NCI-H2171 (cell line): ENCODE data around the gene CEBPZ.
"Not testable (repeated sequence)": the region's sequence is repeated elsewhere in the genome, so short reads cannot be mapped to it uniquely, and the experiment has no call there.

Experiments used
- DNase-seq: peaks from one replicate; lab custom pipeline; 2025; lab: John Stamatoyannopoulos, UW

Gene CEBPZ, protein sequence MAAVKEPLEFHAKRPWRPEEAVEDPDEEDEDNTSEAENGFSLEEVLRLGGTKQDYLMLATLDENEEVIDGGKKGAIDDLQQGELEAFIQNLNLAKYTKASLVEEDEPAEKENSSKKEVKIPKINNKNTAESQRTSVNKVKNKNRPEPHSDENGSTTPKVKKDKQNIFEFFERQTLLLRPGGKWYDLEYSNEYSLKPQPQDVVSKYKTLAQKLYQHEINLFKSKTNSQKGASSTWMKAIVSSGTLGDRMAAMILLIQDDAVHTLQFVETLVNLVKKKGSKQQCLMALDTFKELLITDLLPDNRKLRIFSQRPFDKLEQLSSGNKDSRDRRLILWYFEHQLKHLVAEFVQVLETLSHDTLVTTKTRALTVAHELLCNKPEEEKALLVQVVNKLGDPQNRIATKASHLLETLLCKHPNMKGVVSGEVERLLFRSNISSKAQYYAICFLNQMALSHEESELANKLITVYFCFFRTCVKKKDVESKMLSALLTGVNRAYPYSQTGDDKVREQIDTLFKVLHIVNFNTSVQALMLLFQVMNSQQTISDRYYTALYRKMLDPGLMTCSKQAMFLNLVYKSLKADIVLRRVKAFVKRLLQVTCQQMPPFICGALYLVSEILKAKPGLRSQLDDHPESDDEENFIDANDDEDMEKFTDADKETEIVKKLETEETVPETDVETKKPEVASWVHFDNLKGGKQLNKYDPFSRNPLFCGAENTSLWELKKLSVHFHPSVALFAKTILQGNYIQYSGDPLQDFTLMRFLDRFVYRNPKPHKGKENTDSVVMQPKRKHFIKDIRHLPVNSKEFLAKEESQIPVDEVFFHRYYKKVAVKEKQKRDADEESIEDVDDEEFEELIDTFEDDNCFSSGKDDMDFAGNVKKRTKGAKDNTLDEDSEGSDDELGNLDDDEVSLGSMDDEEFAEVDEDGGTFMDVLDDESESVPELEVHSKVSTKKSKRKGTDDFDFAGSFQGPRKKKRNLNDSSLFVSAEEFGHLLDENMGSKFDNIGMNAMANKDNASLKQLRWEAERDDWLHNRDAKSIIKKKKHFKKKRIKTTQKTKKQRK

DNA sequence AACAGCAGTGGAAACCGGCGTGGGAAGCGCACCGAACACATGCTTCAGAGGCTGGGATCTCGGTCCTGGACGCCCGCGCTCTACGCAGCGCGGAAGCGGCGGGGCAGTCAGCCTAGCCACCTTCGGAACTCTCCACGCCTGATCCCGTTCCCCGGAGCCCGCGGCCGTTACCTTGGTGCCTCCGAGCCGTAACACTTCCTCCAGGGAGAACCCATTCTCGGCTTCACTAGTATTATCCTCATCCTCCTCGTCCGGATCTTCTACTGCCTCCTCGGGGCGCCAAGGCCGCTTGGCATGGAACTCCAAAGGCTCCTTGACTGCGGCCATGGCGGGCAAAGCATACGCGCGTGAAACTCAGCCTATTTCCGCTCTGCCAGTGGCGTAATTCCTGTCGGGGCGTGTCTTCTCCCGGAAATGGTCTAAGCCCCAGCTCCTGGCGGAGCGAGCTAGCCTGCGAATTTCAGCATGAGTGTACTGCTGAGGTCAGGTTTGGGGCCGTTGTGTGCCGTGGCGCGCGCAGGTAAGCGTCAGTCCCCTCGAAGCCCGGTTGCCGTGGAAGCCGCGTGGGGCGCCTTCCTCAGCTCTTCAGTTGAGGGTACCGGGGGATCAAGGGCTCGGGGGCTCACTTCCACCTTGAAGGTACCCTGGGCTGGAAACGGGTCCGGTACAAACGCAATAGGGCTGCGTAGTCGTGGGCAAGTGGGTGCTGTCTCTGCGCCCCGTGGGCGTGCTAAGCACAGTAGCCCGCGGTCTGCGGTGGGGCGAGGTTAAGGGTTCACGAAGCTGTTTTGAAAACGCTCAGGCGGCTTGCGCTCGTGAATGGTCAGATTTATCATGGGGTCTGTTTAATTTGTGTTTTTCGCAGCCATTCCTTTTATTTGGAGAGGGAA lies at the start of gene CEBPZ, which contains the start of gene NDUFAF7:
CEBPZ (minus strand) TSS at position 356 of the 890 bp plus-strand sequence; CDS start at position 327, 29 bp downstream.
NDUFAF7 (plus strand) TSS at position 418 of the 890 bp plus-strand sequence; CDS start at position 466, 48 bp downstream.
- DNase-seq, result peak; percentile 77

GRCh38 chr2:37276291-37276690 lies 44.9 kb upstream of the CEBPZ start:
- DNase-seq, result no peak

- no peak for DNase-seq
Observed at GRCh38 chr2:37274359-37274965, 43.1 kb upstream of the CEBPZ start.

DNA sequence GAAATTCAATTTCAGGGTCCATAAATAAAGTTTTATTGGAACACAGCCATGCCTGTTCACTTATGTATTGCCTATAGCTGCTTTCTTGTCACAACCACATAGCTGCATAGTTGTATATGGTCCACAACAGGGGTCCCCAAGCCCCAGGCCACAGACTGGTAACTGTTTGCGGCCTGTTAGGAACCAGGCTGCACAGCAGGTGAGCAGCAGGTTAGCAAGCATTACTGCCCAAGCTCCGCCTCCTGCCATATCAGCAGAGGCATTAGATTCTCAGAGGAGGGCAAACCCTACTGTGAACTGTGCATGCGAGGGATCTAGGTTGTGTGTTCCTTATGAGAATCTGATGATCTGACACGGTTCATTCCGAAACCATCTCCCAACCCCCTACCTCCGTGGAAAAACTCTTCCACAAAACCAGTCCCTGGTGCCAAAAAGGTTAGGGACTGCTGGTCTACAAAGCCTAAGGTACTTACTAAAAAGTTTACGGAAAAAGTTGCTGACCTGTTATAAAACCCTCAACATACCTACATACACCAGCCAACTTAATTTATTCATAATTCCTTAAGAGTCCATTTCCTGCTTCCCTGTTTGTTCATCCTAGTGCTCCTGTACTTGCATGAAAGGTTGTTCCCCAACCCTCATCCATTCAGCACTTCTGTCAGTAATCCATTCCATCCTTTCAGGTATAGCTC lies 40.1 kb upstream of the CEBPZ start:
- DNase-seq, result no peak

DNA sequence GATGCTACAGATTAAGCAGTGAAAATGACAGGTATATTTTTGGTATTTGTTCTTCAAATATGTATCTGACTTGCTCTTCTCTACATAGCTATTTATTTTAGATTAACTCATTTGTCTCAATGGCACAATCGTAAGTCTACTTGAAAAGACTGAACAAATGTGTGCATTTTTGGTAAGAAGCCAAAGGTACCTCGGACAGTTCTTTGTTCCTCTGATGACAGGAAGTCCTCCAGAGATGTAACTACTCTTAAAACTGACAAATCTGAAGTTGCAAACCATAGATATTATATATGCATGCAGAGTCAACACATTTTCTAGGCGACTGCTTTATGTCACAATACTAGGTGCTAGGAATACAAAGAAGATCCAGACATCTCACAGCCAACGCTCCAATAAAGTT lies 36.7 kb upstream of the CEBPZ start:
- no peak for DNase-seq

DNA sequence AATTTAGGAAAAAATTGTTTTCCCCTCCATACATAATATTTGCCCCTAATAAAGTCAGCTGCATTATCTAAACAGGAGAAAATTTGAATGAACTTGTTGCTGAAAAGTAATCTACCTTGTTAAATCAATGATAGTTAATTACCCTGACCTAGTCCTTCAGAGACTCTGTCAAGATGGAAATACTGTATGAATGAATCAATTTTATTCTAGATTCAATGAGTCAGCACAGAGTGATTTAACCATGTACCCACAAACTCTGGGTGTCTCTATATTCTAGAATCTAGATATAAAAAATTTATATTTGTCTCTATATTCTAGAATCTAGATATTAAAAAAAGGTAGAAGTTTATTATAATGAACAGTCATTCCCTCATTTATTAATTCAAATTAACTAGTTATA lies 36.3 kb upstream of the CEBPZ start:
- DNase-seq, result no peak

DNA sequence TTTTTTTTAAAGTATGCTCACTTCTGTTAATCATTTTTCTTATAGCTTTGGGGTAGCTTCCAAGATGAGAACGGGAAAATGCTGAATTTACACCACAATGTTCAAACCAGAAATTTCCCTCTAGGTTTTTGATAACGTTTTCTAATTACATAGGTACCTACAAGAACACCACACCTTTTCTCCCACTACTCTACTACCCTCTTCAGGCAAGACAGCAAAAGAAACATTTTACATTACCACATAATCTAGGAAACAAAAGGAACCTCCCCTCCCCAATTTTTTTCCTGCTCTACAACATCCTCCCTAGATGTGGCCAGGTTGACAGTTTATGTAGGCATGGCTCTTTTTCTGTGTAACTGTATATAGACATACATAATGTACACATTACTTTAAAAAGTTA lies 32.4 kb upstream of the CEBPZ start:
- no peak for DNase-seq

- DNase-seq, result no peak
Observed at GRCh38 chr2:37262522-37262921, 31.1 kb upstream of the CEBPZ start.

DNA sequence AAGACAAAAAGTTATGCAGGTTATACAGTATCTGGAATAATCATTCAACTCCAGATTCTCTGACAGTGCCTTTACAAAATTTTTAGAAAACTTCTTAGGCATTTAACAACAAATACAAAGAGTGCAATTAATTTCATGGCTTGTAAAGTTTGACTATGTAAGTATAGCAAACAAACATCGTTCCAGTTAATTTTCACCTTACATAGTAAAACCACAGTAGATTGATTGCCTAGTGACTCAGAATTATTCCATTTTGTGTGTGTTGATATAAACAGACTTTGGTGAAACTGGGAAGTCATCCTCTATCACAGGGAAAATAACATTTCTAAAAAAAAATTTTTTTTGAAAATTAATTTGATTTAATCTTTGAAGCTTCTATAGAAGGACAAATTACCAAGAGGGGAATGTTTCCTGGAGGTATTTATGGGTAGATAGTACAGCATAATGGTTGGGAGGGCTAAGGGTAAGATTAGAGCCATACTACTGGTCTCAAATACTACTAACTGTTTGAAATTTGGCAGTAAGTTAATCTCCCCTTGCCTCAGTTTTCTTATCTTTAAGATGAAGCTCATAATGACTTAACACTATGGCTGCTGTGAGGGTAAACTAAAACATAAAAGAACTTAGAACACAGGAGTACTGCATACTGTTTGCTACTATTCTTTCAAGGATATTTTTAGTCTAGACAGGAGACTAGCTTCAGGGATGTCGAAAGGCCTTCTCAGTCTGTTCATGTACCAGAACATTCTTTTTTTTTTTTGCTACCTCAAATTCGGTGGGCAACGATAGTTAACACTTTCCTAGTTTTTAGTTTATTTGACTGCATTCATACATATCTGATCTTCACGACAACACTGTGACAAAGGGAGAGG lies 19.7 kb upstream of the CEBPZ start:
- DNase-seq, result no peak

- DNase-seq, result no peak
Observed at GRCh38 chr2:37246205-37246604, 14.8 kb upstream of the CEBPZ start.

- DNase-seq, result no peak
Observed at GRCh38 chr2:37244755-37245154, 13.4 kb upstream of the CEBPZ start.

- DNase-seq, result no peak
Observed at GRCh38 chr2:37244017-37244416, 12.6 kb upstream of the CEBPZ start.

DNA sequence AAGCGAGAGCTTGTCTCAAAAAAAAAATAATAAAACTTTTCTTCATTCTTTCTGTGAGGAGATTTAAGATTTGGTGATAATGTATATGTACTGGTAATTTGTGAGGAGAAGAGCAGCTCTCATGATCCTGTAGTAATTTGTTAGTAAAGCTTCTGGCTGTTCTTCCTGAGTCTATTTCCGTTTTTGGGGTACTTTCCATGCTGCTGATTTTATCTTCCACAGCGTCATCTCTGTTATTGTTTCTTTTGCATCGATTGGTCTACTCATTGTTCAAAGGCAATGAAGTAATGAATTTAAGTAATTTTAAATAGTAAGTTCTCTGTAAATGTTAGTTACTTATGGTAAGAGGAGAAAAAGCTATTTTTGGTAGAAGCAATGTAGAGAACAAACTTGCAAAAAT lies 12.0 kb upstream of the CEBPZ start:
- no peak for DNase-seq

- DNase-seq, result no peak
Observed at GRCh38 chr2:37232131-37232933, 936 bp upstream of the CEBPZ start.

GRCh38 chr2:37230581-37230980 lies 815 bp downstream of the CEBPZ start:
- DNase-seq, result no peak

DNA sequence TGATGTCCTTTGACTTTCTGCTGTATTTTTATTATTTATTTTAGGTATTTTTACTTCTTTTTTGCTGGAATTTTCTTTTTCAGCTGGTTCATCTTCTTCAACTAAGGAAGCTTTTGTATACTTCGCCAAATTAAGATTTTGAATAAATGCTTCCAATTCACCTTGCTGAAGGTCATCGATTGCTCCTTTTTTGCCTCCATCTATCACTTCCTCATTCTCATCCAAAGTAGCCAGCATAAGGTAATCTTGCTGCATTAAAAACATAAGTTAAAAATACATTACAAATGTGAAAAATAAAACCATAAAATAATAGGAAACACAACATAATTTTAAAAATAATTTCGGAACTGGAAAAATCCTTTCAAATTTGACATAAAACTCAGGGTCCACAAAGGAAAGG lies 2.6 kb downstream of the CEBPZ start:
- DNase-seq, result no peak

DNA sequence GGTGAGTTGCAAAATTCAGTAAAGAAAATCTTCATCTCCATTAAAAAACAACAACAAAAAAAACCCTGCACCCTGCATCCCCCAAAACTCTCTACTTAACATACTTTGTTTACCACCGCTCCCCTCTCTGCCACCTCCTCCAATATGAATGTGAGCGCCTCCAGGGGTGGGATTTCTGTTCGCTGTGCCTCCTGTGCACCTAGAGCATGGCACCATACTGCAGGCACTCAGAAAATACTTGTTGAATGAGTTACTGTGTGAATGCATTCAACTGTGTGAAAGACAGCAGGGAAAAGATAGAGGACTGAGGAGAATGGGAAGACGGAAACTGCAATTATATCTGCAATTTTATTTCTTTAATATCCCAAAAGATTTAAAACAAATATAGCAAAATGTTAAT lies 4.5 kb downstream of the CEBPZ start:
- no peak for DNase-seq

GRCh38 chr2:37225129-37225528 lies 6.3 kb downstream of the CEBPZ start:
- not testable (repeated sequence) for DNase-seq

- no peak for DNase-seq
Observed at GRCh38 chr2:37224063-37224462, 7.3 kb downstream of the CEBPZ start.
